ENCODE data around the gene COX6B2. TPM values are rescaled to one million over a fixed set of nuclear protein-coding genes. Genes with fewer than 3 reads are reported as not detected.
A peak's percentile ranks its signal among the peaks of the same experiment; 100 is the strongest.

COX6B2 gene
- total and polyA plus RNA-seq, 2 of the 8 experiments (the other 6 are each of a cell fraction or from before 2014, with no cell fraction given): 4.9 to 6.4 TPM

DNA sequence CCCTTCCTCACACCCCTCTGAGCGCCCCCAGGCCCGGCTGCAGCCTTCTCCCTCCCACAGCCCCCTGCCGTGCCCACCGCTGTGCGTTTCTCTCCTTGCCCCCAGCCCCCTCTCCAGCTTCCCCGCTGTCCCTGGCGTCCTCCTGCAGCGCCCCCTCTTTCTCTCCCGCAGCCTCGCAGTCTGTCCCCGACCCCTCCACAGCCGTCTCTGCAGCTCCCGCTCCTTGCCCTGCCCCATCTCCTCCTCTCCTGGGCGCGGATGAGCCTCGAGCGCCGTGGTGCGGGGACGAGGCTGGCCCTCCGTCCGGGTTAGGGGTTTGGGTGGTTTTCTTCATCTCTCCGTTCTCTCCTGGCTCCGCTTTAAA, 13.8 kb downstream of the COX6B2 start:
- DNase-seq (ENCODE audit: low read depth in 1 of 2, low spot score in 2 of 2) (no peak), FAIRE-seq (no peak)
- Histone ChIP-seq H2BK15ac (ENCODE audit: low read length) (no peak overlapping the region), H3K4me2 (ENCODE audit: insufficient read depth in 1 of 2, low read depth in 2 of 2, low read length in 2 of 2) (peak overlapping the region; percentile 79 to 94), H2BK5ac (ENCODE audit: low read depth, low read length) (peak overlapping the region; percentile 88), H2BK20ac (ENCODE audit: low read length) (no peak overlapping the region), H3K27me3 (replicated peaks in 1 of 4; ENCODE audit: control insufficient read depth in 3 of 4, extremely low read depth in 1 of 4, insufficient read depth in 3 of 4, low read length in 3 of 4) (peaks cover 0 to 3% (median 0%) of the 10 kb centered on the region in 4 experiments; a peak in 1 of 7 replicates), H3K27ac (ENCODE audit: low read depth, low read length) (0 out of 2 replicates have a peak overlapping the region, but pooled peaks have one; percentile 50), H3K14ac (ENCODE audit: insufficient read length) (no peak overlapping the region), H2AK5ac (ENCODE audit: low read depth, low read length) (no peak overlapping the region), H2BK12ac (ENCODE audit: low read depth, low read length) (no peak overlapping the region), H4K5ac (ENCODE audit: insufficient read length, low read depth, low read length) (peak overlapping the region; percentile 89), H4K8ac (ENCODE audit: extremely low read depth, insufficient read depth, low read length) (peak overlapping the region; percentile 22; the same call in 1 of the 2 replicates), H3K79me1 (ENCODE audit: low read depth, low read length) (peaks cover 5% of the 10 kb centered on the region; the same call in 1 of the 2 replicates), H3K79me2 (ENCODE audit: control insufficient read depth in 1 of 2, insufficient read depth in 2 of 2, low read length in 2 of 2) (peaks cover 0 to 3% of the 10 kb centered on the region in 2 experiments; a peak in 1 of 4 replicates), H3K4me3 (ENCODE audit: extremely low read depth in 1 of 4, insufficient read depth in 2 of 4, low read depth in 3 of 4, low read length in 4 of 4) (peak overlapping the region; percentile 69 to 85 (median 84)), H3K4me1 (replicated peaks in 1 of 4; ENCODE audit: control insufficient read depth in 3 of 4, insufficient read depth in 4 of 4, low read length in 3 of 4) (peaks cover 0 to 21% (median 10%) of the 10 kb centered on the region in 4 experiments; a peak in 6 of 7 replicates), H3K4ac (replicated peaks; ENCODE audit: insufficient read length, low read depth, low read length) (peak overlapping the region; percentile 97), H3K36me3 (ENCODE audit: control insufficient read depth in 2 of 4, insufficient read depth in 4 of 4, low read length in 3 of 4) (peaks cover 0 to 27% (median 13%) of the 10 kb centered on the region in 4 experiments; a peak in 4 of 8 replicates), H2BK120ac (replicated peaks; ENCODE audit: low read depth, low read length) (no peak overlapping the region), H4K91ac (replicated peaks; ENCODE audit: insufficient read length, low read length) (peak overlapping the region; percentile 72), H3K23me2 (ENCODE audit: low read depth, low read length) (peaks cover 20% of the 10 kb centered on the region; the same call in 1 of the 2 replicates), H3K56ac (replicated peaks; ENCODE audit: insufficient read length, low read depth, low read length) (peak overlapping the region; percentile 67), H3K18ac (ENCODE audit: extremely low read depth, low read length) (peak overlapping the region; percentile 80), H3K23ac (ENCODE audit: insufficient read length) (no peak overlapping the region), H4K20me1 (replicated peaks in 1 of 2; ENCODE audit: control insufficient read depth in 1 of 2, insufficient read depth in 2 of 2, low read length in 2 of 2) (peaks cover 0 to 6% of the 10 kb centered on the region in 2 experiments), H2AFZ (ENCODE audit: low read length) (no peak overlapping the region), H3K9me3 (ENCODE audit: insufficient read depth in 2 of 2, low read depth in 1 of 2, low read length in 1 of 2) (no peaks in the 10 kb centered on the region), H3K9ac (replicated peaks in 1 of 4; ENCODE audit: extremely low read depth in 1 of 4, low read depth in 3 of 4, low read length in 3 of 4) (peak overlapping the region in 1 of 4 experiments; percentile 46; a peak in 2 of 7 replicates)
- CTCF ChIA-PET (ENCODE audit: partially characterized antibody): interaction anchor here (0.6 to 1.3 kb wide), 3 partner anchors 9 to 86 kb away, joined by 3 to 6 read pairs (median 5); no protein-coding TSS in a partner anchor
- 1% methylated on average over 11 of the region's 24 CpGs; no CpG with 5 or more reads in 1 of the 2 experiments for WGBS, 2 experiments (ENCODE audit: extremely low coverage in 1 of 2, insufficient coverage in 1 of 2, insufficient read length in 1 of 2, insufficient replicate concordance in 2 of 2, low coverage in 1 of 2, low lambda C conversion rate in 2 of 2, missing lambda C conversion rate in 1 of 2)
- POLR2A ChIA-PET (ENCODE audit: partially characterized antibody): interaction anchor here (0.6 to 4.1 kb wide), 16 partner anchors 8 to 209 kb away, joined by 3 to 30 read pairs (median 3); partner anchors contain the start of genes GARIN5B, TMEM238 and UBE2S
- no peak for TF ChIP-seq RBBP5 (IDR thresholded peaks at IDR 0.05; ENCODE audit: borderline replicate concordance, low read depth, low read length)
- TF ChIP-seq HDAC6 (IDR thresholded peaks at IDR 0.05; ENCODE audit: low read depth, low read length): no peak
- no peak for TF ChIP-seq CBX8 (IDR thresholded peaks at IDR 0.05; ENCODE audit: borderline replicate concordance, low read depth, low read length)
- TF ChIP-seq CHD2 (IDR thresholded peaks at IDR 0.05; ENCODE audit: low read length): no peak
- no peak for TF ChIP-seq NANOG (IDR thresholded peaks at IDR 0.05; ENCODE audit: insufficient read depth, low read depth, low read length, poor library complexity, severe bottlenecking)
- no peak for TF ChIP-seq RXRA (IDR thresholded peaks at IDR 0.05; ENCODE audit: insufficient read depth, low read depth, low read length)
- TF ChIP-seq SIX5 (IDR thresholded peaks at IDR 0.05; ENCODE audit: low read depth, low read length): no peak
- peak; percentile 30; the same call in 1 of the 2 replicates for TF ChIP-seq PHF8 (conservative IDR thresholded peaks at IDR 0.05; ENCODE audit: low read depth, low read length)
- TF ChIP-seq GABPA (IDR thresholded peaks at IDR 0.05; ENCODE audit: borderline replicate concordance, insufficient read depth, low read length): no peak
- TF ChIP-seq, protein P1, sequence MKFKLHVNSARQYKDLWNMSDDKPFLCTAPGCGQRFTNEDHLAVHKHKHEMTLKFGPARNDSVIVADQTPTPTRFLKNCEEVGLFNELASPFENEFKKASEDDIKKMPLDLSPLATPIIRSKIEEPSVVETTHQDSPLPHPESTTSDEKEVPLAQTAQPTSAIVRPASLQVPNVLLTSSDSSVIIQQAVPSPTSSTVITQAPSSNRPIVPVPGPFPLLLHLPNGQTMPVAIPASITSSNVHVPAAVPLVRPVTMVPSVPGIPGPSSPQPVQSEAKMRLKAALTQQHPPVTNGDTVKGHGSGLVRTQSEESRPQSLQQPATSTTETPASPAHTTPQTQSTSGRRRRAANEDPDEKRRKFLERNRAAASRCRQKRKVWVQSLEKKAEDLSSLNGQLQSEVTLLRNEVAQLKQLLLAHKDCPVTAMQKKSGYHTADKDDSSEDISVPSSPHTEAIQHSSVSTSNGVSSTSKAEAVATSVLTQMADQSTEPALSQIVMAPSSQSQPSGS (IDR thresholded peaks at IDR 0.05; ENCODE audit: low read length): no peak

Data from H1 (cell line).